Neural progenitor cell (in vitro differentiated cells): ENCODE results near the gene NR1D1. TPM values are rescaled to one million over a fixed set of nuclear protein-coding genes. Genes with fewer than 3 reads are reported as not detected.
A peak's percentile ranks its signal among the peaks of the same experiment; 100 is the strongest.

Experiments
- DNase-seq: peaks from one replicate; pipeline ENCODE4 v3.0.0-alpha.2; 2016; ENCODE audit warnings: low spot score
- H2AFZ ChIP-seq: fragments of 200-600 bp; sonication (generic); replicated peaks from 2 replicates; pipeline ENCODE4 v1.6.1; 2016; ENCODE audit warnings: antibody characterized with exemption
- H3F3A ChIP-seq: fragments of 200-600 bp; sonication (generic); 2 replicates; pipeline ENCODE4 v1.6.1; 2016; ENCODE audit warnings: antibody characterized with exemption, low read depth
- H3K27ac ChIP-seq: fragments of 200-600 bp; sonication (generic); 2 replicates; pipeline ENCODE4 v1.5.1; 2016; ENCODE audit warnings: mild to moderate bottlenecking
- H3K27me3 ChIP-seq: fragments of 200-600 bp; sonication (generic); 2 replicates; pipeline ENCODE4 v1.6.1; 2016; ENCODE audit warnings: mild to moderate bottlenecking, moderate library complexity
- H3K36me3 ChIP-seq: fragments of 200-600 bp; sonication (generic); 2 replicates; pipeline ENCODE4 v1.5.1; 2016
- H3K4me1 ChIP-seq: fragments of 200-600 bp; sonication (generic); 2 replicates; pipeline ENCODE4 v1.6.1; 2016; ENCODE audit warnings: mixed run types
- H3K4me2 ChIP-seq: fragments of 200-600 bp; sonication (generic); 2 replicates; pipeline ENCODE4 v1.6.1; 2016
- H3K4me3 ChIP-seq: fragments of 200-600 bp; sonication (generic); 2 replicates; pipeline ENCODE4 v1.5.1; 2016
- H3K79me2 ChIP-seq: fragments of 200-600 bp; sonication (generic); 2 replicates; pipeline ENCODE4 v1.6.1; 2016; ENCODE audit warnings: low read depth
- H3K9ac ChIP-seq: fragments of 200-600 bp; sonication (generic); 2 replicates; pipeline ENCODE4 v1.6.1; 2016
- H3K9me3 ChIP-seq: fragments of 200-600 bp; sonication (generic); 2 replicates; pipeline ENCODE4 v1.5.1; 2016; ENCODE audit warnings: low read depth
- H4K20me1 ChIP-seq: fragments of 200-600 bp; sonication (generic); 2 replicates; pipeline ENCODE4 v1.6.1; 2016; ENCODE audit warnings: low read depth
- H3K27ac Mint-ChIP-seq: 3 replicates; pipeline ENCODE4 v1.8.0; 2021; ENCODE audit warnings: mixed read lengths
- H3K27me3 Mint-ChIP-seq: 2 replicates; pipeline ENCODE4 v1.8.0; 2022; ENCODE audit warnings: low read depth, mild to moderate bottlenecking, inconsistent platforms, moderate library complexity, mixed read lengths; ENCODE audit not compliant: insufficient read depth
- H3K36me3 Mint-ChIP-seq: 3 replicates; pipeline ENCODE4 v1.8.0; 2021; ENCODE audit warnings: mixed read lengths
- H3K4me1 Mint-ChIP-seq: 3 replicates; pipeline ENCODE4 v1.8.0; 2021; ENCODE audit warnings: mixed read lengths
- H3K4me3 Mint-ChIP-seq: 3 replicates; pipeline ENCODE4 v1.8.0; 2021; ENCODE audit warnings: mild to moderate bottlenecking, moderate library complexity, mixed read lengths
- H3K9me3 Mint-ChIP-seq: 3 replicates; pipeline ENCODE4 v1.8.0; 2020; ENCODE audit warnings: mixed read lengths
- CTCF ChIP-seq: fragments of 200-600 bp; sonication (generic); IDR thresholded peaks from 2 replicates; pipeline ENCODE4 v1.5.1; 2017; ENCODE audit warnings: antibody characterized with exemption, mild to moderate bottlenecking
- EZH2 ChIP-seq: fragments of 200-600 bp; sonication (generic); IDR thresholded peaks from 2 replicates; pipeline ENCODE4 v1.6.1; 2017; ENCODE audit warnings: antibody characterized with exemption, mild to moderate bottlenecking, moderate library complexity
- EZH2phosphoT487 ChIP-seq: fragments of 200-600 bp; sonication (generic); IDR thresholded peaks from 2 replicates; pipeline ENCODE4 v1.6.1; 2017; ENCODE audit warnings: antibody characterized with exemption
- total RNA-seq: library from RNA; depleted of rRNA; stranded (reverse); fragments of >200 nt; gene quantifications from 2 replicates; pipeline ENCODE4 v1.2.3, GENCODE V29; 2015; ENCODE audit warnings: low replicate concordance

The NR1D1 gene
- total RNA-seq, 1 donor from 2014 or later: 0.24 TPM

GRCh38 chr17:40071313-40072039 lies 28.9 kb downstream of the NR1D1 start:
- H3K4me2 ChIP-seq: peak overlapping the region; percentile 70
- no peak overlapping the region for H3K9ac ChIP-seq

GRCh38 chr17:40070709-40071312 lies 29.6 kb downstream of the NR1D1 start:
- no peak for DNase-seq
- H4K20me1 ChIP-seq: no peaks in the 10 kb centered on the region
- H3F3A ChIP-seq: peaks cover 10% of the 10 kb centered on the region
- H3K79me2 ChIP-seq: peaks cover 6% of the 10 kb centered on the region
- H3K4me3 ChIP-seq: no peak overlapping the region
- no peaks in the 10 kb centered on the region for H3K36me3 ChIP-seq
- no peak overlapping the region for H3K27ac ChIP-seq
- H3K4me2 ChIP-seq: peak overlapping the region; percentile 70
- Mint-ChIP-seq H3K27me3 (no peaks in the 10 kb centered on the region), H3K27ac (peak overlapping the region; percentile 95), H3K9me3 (no peaks in the 10 kb centered on the region), H3K4me1 (peaks cover 78% of the 10 kb centered on the region), H3K36me3 (no peaks in the 10 kb centered on the region), H3K4me3 (peak overlapping the region; percentile 74)
- H2AFZ ChIP-seq: no peak overlapping the region
- no peak overlapping the region for H3K9ac ChIP-seq
- H3K27me3 ChIP-seq: no peaks in the 10 kb centered on the region
- H3K4me1 ChIP-seq: peaks cover 57% of the 10 kb centered on the region
- H3K9me3 ChIP-seq: no peaks in the 10 kb centered on the region
- TF ChIP-seq EZH2phosphoT487 (no peak), CTCF (no peak), EZH2 (no peak)

More at GRCh38 chr17:40071313-40072039, 28.9 kb downstream of the NR1D1 start:
- Mint-ChIP-seq H3K4me1 (peaks cover 80% of the 10 kb centered on the region), H3K36me3 (no peaks in the 10 kb centered on the region), H3K27me3 (no peaks in the 10 kb centered on the region), H3K9me3 (no peaks in the 10 kb centered on the region), H3K27ac (peak overlapping the region; percentile 95), H3K4me3 (peak overlapping the region; percentile 74)
- no peaks in the 10 kb centered on the region for H4K20me1 ChIP-seq
- peaks cover 54% of the 10 kb centered on the region for H3K4me1 ChIP-seq
- no peak for TF ChIP-seq EZH2phosphoT487
- no peak for TF ChIP-seq CTCF
- no peak for TF ChIP-seq EZH2
- no peaks in the 10 kb centered on the region for H3K9me3 ChIP-seq
- H3K4me3 ChIP-seq: no peak overlapping the region
- H3K27ac ChIP-seq: no peak overlapping the region
- H3K79me2 ChIP-seq: peaks cover 6% of the 10 kb centered on the region
- H3K27me3 ChIP-seq: no peaks in the 10 kb centered on the region
- H3K36me3 ChIP-seq: no peaks in the 10 kb centered on the region
- DNase-seq: peak; percentile 54
- no peak overlapping the region for H2AFZ ChIP-seq
- H3F3A ChIP-seq: peaks cover 10% of the 10 kb centered on the region

- Histone ChIP-seq H3K79me2 (peaks cover 6% of the 10 kb centered on the region), H3K27me3 (no peaks in the 10 kb centered on the region), H3K4me3 (no peak overlapping the region), H3K9ac (no peak overlapping the region), H3K9me3 (no peaks in the 10 kb centered on the region), H3F3A (peaks cover 12% of the 10 kb centered on the region), H3K27ac (no peak overlapping the region), H4K20me1 (no peaks in the 10 kb centered on the region), H3K4me1 (peaks cover 61% of the 10 kb centered on the region), H3K4me2 (peak overlapping the region; percentile 78), H2AFZ (no peak overlapping the region), H3K36me3 (no peaks in the 10 kb centered on the region)
- no peaks in the 10 kb centered on the region for H3K9me3 Mint-ChIP-seq
- no peak for DNase-seq
- TF ChIP-seq CTCF: peak; percentile 13
- TF ChIP-seq EZH2phosphoT487: no peak
- TF ChIP-seq EZH2: no peak
- peaks cover 75% of the 10 kb centered on the region for H3K4me1 Mint-ChIP-seq
- H3K4me3 Mint-ChIP-seq: peak overlapping the region; percentile 71
- no peaks in the 10 kb centered on the region for H3K27me3 Mint-ChIP-seq
- H3K27ac Mint-ChIP-seq: peak overlapping the region; percentile 90
- H3K36me3 Mint-ChIP-seq: no peaks in the 10 kb centered on the region
Observed at GRCh38 chr17:40069751-40070708, 30.4 kb downstream of the NR1D1 start.
